ENCODE data around the gene PPP4R1.
A peak's percentile ranks its signal among the peaks of the same experiment; 100 is the strongest.

The PPP4R1 gene

DNA sequence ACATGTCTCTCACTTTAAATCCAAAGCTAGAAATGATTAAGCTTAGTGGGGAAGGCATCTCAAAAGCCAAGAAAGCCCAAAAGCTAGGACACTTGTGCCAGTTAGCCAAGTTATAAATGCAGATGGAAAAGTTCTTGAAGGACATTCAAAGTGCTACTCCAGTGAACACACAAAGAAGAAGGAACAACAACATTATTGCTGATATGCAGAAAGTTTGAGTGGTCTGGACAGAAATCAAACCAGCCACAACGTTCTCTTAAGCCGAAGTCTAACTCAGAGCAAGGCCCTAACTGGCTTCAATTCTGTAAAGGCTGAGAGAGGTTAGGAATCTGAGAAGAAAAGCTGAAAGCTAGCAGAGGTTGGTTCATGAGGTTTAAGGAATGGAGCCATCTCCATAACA lies 49.0 kb downstream of the PPP4R1 start:
- H3K9me3 ChIP-seq = peaks cover 4% of the 10 kb centered on the region
- peaks cover 94% of the 10 kb centered on the region for H3K36me3 ChIP-seq
- H3K27me3 ChIP-seq = no peaks in the 10 kb centered on the region
- no peak overlapping the region for H3K27ac ChIP-seq
- H3K4me1 ChIP-seq (ENCODE audit: control insufficient read depth in 1 of 2, insufficient read depth in 1 of 2, low read depth in 1 of 2, low read length in 1 of 2) = peaks cover 0 to 4% of the 10 kb centered on the region in 2 experiments
- TF ChIP-seq CTCF (IDR thresholded peaks at IDR 0.05) = no peak
- H3K4me3 ChIP-seq (ENCODE audit: low read depth in 1 of 2, low read length in 1 of 2) = no peak overlapping the region

DNA sequence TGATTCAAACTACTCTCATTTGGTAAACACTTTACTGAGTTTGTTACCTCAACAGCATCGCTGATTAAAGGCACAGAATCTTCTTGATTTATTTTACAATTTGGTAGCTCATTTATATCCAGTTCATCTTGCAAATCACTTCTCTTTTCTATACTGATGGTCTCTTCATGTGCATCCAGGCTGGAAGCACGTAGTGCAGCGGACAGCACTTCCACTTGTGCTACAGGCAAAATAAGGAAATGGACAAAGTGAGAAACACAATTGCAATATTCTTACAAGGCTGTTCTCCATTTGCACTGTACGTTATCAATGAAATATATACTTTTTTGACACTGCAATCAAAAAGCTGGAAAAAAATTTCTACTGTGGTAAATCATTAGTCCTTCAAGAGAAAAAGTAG lies 51.0 kb downstream of the PPP4R1 start:
- Histone ChIP-seq H3K27ac (peak overlapping the region; percentile 39), H3K4me3 (ENCODE audit: low read depth in 1 of 2, low read length in 1 of 2) (no peak overlapping the region), H3K9me3 (peaks cover 4% of the 10 kb centered on the region), H3K27me3 (no peaks in the 10 kb centered on the region), H3K36me3 (peaks cover 93% of the 10 kb centered on the region), H3K4me1 (ENCODE audit: control insufficient read depth in 1 of 2, insufficient read depth in 1 of 2, low read depth in 1 of 2, low read length in 1 of 2) (peaks cover 0 to 4% of the 10 kb centered on the region in 2 experiments)
- TF ChIP-seq CTCF (IDR thresholded peaks at IDR 0.05) = no peak

DNA sequence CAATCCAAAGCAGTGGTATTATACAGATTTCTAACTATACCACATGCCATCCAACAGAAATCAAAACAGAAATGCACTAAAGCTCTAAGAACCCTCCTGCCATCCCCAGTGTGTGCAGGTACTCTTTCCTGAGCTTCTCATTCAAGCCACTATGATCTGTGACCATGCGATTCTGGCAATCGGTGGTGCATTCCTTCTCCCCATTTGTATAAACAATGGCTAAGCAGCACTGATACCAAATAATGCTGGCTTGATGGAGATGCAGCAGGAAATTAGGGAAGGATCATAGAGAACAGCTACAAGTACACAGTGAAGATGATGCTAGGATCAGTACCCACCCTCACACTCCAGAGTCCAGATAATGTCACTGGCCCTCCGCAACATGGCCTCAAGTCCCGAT lies 51.8 kb downstream of the PPP4R1 start:
- H3K27me3 ChIP-seq = no peaks in the 10 kb centered on the region
- peaks cover 4% of the 10 kb centered on the region for H3K9me3 ChIP-seq
- peaks cover 93% of the 10 kb centered on the region for H3K36me3 ChIP-seq
- no peak overlapping the region for H3K27ac ChIP-seq
- H3K4me3 ChIP-seq (ENCODE audit: low read depth in 1 of 2, low read length in 1 of 2) = no peak overlapping the region
- no peak for TF ChIP-seq CTCF (IDR thresholded peaks at IDR 0.05)
- H3K4me1 ChIP-seq (ENCODE audit: control insufficient read depth in 1 of 2, insufficient read depth in 1 of 2, low read depth in 1 of 2, low read length in 1 of 2) = peaks cover 0 to 4% of the 10 kb centered on the region in 2 experiments

- peaks cover 0 to 4% of the 10 kb centered on the region in 2 experiments for H3K4me1 ChIP-seq (ENCODE audit: control insufficient read depth in 1 of 2, insufficient read depth in 1 of 2, low read depth in 1 of 2, low read length in 1 of 2)
- peaks cover 93% of the 10 kb centered on the region for H3K36me3 ChIP-seq
- no peak for TF ChIP-seq CTCF (IDR thresholded peaks at IDR 0.05)
- H3K4me3 ChIP-seq (ENCODE audit: low read depth in 1 of 2, low read length in 1 of 2) = no peak overlapping the region
- peak overlapping the region; percentile 39 for H3K27ac ChIP-seq
- no peaks in the 10 kb centered on the region for H3K27me3 ChIP-seq
- peaks cover 4% of the 10 kb centered on the region for H3K9me3 ChIP-seq
Measured at GRCh38 chr18:9561759-9562158, 52.6 kb downstream of the PPP4R1 start.

DNA sequence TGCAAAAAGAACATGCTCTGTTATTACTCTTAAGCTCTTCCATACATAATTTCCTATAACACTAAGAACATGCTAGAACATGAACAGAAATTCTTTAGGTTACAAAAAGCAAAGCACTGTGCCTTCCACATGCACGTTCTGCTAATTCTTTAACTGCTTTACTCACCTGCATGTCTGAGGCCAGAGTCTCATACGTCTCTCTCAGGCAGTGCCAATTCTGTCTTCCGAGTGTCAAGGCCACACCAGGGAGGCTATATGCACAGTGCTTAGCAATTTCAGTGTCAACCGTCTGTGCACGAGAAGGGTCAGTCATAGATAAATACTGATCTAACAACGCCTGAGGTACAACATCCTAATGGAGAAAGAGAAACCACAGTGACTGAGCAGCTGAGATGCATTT lies 55.1 kb downstream of the PPP4R1 start:
- H3K9me3 ChIP-seq = peaks cover 4% of the 10 kb centered on the region
- peaks cover 0 to 4% of the 10 kb centered on the region in 2 experiments for H3K4me1 ChIP-seq (ENCODE audit: control insufficient read depth in 1 of 2, insufficient read depth in 1 of 2, low read depth in 1 of 2, low read length in 1 of 2)
- H3K27me3 ChIP-seq = no peaks in the 10 kb centered on the region
- H3K36me3 ChIP-seq = peaks cover 98% of the 10 kb centered on the region
- H3K4me3 ChIP-seq (ENCODE audit: low read depth in 1 of 2, low read length in 1 of 2) = no peak overlapping the region
- TF ChIP-seq CTCF (IDR thresholded peaks at IDR 0.05) = no peak
- no peak overlapping the region for H3K27ac ChIP-seq

Measured in neutrophil (primary cell).